Nephron (organoid): ENCODE results near the gene SSBP3.
"Not testable (repeated sequence)": the region's sequence is repeated elsewhere in the genome, so short reads cannot be mapped to it uniquely, and the experiment has no call there.

Source experiments
- H3K27ac Mint-ChIP-seq, 3 experiments: 2 replicates each; pipeline ENCODE4 v1.8.0; 2020; ENCODE audit warnings: mixed read lengths in 3 of 3, mild to moderate bottlenecking in 2 of 3, moderate library complexity in 1 of 3
- H3K27me3 Mint-ChIP-seq: 2 replicates; pipeline ENCODE4 v1.8.0; 2021; ENCODE audit warnings: low read depth, mild to moderate bottlenecking, moderate library complexity, mixed read lengths
- H3K36me3 Mint-ChIP-seq: 2 replicates; pipeline ENCODE4 v1.8.0; 2020; ENCODE audit warnings: low read depth, mixed read lengths
- H3K4me1 Mint-ChIP-seq: 2 replicates; pipeline ENCODE4 v1.8.0; 2020; ENCODE audit warnings: mixed read lengths
- H3K4me3 Mint-ChIP-seq, 3 experiments: 2 replicates each; pipeline ENCODE4 v1.8.0; 2020; ENCODE audit warnings: mild to moderate bottlenecking in 3 of 3, mixed read lengths in 3 of 3, moderate library complexity in 2 of 3
- H3K9me3 Mint-ChIP-seq: 2 replicates; pipeline ENCODE4 v1.8.0; 2020; ENCODE audit warnings: mixed read lengths
- CTCF ChIP-seq, 3 experiments: fragments of 200-600 bp; sonication (generic); IDR thresholded peaks; one replicate each; pipeline ENCODE4 v1.5.0; 2021; ENCODE audit warnings: antibody characterized with exemption in 3 of 3; ENCODE audit not compliant: unreplicated experiment in 3 of 3

Gene SSBP3

DNA sequence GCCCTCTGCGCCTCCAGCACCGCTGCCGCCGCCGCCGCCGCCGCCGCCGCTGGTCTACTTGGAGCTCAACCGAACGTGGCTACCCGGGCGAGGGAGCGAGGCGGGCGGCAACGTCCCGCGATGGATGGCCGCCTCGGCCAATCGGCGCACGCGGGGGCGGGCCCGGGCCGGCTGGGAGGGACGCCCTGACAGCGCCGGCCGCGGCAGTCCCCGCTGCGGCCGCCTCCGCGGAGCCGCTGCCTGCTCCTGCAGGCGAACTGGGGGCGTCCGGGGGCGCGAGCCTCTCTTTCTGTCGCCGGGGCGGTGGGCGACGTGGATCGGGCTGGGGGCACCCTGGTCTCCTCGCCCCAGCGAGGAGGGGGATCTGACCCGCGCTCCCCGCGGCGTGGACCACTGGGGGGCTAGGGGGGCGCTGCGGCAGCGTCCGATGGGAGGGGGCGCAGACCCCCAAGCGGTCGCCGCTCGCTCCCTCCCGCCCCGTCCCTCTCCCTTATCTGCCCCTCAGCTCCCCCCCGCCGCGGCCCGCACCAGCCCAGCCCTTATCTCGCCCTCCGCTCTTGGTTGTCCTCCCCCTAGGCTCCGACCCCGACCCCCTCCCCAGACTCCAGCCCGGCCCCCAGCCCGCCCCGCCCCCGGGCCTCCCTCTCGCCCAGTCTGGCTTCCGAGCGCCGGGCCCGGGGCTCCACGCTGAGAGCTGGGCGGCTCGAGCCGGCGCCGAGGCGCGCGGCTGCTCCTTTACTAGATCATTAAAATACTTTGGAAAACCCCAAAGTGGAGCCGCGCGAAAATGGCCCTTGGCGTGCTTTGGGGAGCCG lies at the start of gene SSBP3:
Gene SSBP3, minus strand, starts transcription at position 56 of the 815 bp plus-strand sequence.
- Mint-ChIP-seq H3K4me1 (peaks cover 65% of the 10 kb centered on the region), H3K27ac (peak within 1 kb of the TSS; percentile 100), H3K4me3 (peak within 1 kb of the TSS; percentile 97 to 99 (median 98)), H3K36me3 (peaks cover 29% of the 10 kb centered on the region), H3K9me3 (no peaks in the 10 kb centered on the region), H3K27me3 (peaks cover 13% of the 10 kb centered on the region)
- peak in 1 of 3 experiments; percentile 14 for TF ChIP-seq CTCF (IDR thresholded peaks at IDR 0.05; ENCODE audit: unreplicated experiment in 3 of 3)

DNA sequence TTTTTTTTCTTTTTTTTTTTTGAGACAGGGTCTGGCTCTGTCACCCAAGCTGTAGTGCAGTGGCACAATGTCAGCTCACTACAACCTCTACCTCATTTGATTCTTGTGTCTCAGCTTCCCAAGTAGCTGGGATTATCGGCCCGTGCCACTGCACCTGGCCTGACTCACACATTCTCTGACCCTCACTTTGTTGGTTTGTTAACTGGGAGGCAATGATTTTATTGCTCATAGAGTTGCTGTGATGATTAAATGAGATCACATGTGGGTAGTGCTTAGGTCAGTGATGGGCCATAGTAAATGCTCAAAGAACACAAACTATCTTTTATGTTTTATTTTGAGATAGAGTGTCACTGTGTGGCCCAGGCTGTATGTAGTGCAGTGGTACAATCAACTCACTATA lies 47.3 kb upstream of the SSBP3 start:
- no peak for TF ChIP-seq CTCF (IDR thresholded peaks at IDR 0.05; ENCODE audit: unreplicated experiment in 3 of 3)
- Mint-ChIP-seq H3K27ac (no peak overlapping the region), H3K27me3 (no peaks in the 10 kb centered on the region), H3K4me1 (peaks cover 12% of the 10 kb centered on the region), H3K9me3 (peaks cover 15% of the 10 kb centered on the region), H3K36me3 (peaks cover 16% of the 10 kb centered on the region), H3K4me3 (no peak overlapping the region)

DNA sequence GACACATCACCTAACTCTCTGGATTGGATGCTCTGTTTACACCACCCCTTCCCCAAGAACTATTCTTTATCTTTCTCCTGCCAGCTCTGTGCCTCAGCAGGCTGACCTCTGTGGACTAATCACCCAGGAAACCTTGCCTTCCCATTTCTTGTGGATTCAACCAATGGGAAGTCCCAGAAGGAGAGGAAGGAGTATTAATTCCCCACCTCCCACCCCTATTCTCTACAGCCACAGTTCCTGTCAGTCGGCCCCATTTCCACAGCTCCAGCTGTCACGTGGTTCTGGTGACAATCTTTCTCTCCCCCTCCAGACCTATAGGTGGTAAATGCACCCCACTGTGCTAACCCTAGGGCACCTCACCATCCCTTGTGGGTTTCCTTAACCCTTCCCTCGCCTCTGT lies 46.8 kb upstream of the SSBP3 start:
- H3K4me3 Mint-ChIP-seq, result no peak overlapping the region
- peaks cover 12% of the 10 kb centered on the region for H3K4me1 Mint-ChIP-seq
- peaks cover 15% of the 10 kb centered on the region for H3K9me3 Mint-ChIP-seq
- peaks cover 16% of the 10 kb centered on the region for H3K36me3 Mint-ChIP-seq
- no peaks in the 10 kb centered on the region for H3K27me3 Mint-ChIP-seq
- TF ChIP-seq CTCF (IDR thresholded peaks at IDR 0.05; ENCODE audit: unreplicated experiment in 3 of 3), result no peak
- no peak overlapping the region for H3K27ac Mint-ChIP-seq

- H3K4me3 Mint-ChIP-seq, result not testable (repeated sequence)
- H3K36me3 Mint-ChIP-seq, result peaks cover 21% of the 10 kb centered on the region
- peaks cover 25% of the 10 kb centered on the region for H3K9me3 Mint-ChIP-seq
Measured at GRCh38 chr1:54449431-54449830, 43.2 kb upstream of the SSBP3 start.

GRCh38 chr1:54448801-54449200 lies 42.6 kb upstream of the SSBP3 start:
- H3K27ac Mint-ChIP-seq, H3K4me1 Mint-ChIP-seq, H3K4me3 Mint-ChIP-seq, H3K27me3 Mint-ChIP-seq: not testable (repeated sequence)
- peaks cover 26% of the 10 kb centered on the region for H3K9me3 Mint-ChIP-seq
- peaks cover 21% of the 10 kb centered on the region for H3K36me3 Mint-ChIP-seq

More at GRCh38 chr1:54449431-54449830, 43.2 kb upstream of the SSBP3 start:
- H3K27ac Mint-ChIP-seq, H3K4me1 Mint-ChIP-seq, H3K27me3 Mint-ChIP-seq: not testable (repeated sequence)

- not testable (repeated sequence) for H3K4me3 Mint-ChIP-seq, H3K27me3 Mint-ChIP-seq, H3K4me1 Mint-ChIP-seq, H3K27ac Mint-ChIP-seq
- Mint-ChIP-seq H3K9me3 (peaks cover 25% of the 10 kb centered on the region), H3K36me3 (peaks cover 15% of the 10 kb centered on the region)
Measured at GRCh38 chr1:54447081-54447480, 40.9 kb upstream of the SSBP3 start.

GRCh38 chr1:54442185-54442584 lies 36.0 kb upstream of the SSBP3 start:
- TF ChIP-seq CTCF (IDR thresholded peaks at IDR 0.05; ENCODE audit: unreplicated experiment in 3 of 3), result no peak
- Mint-ChIP-seq H3K27ac (no peak overlapping the region), H3K4me1 (no peaks in the 10 kb centered on the region), H3K4me3 (no peak overlapping the region), H3K27me3 (peaks cover 4% of the 10 kb centered on the region), H3K36me3 (no peaks in the 10 kb centered on the region), H3K9me3 (peaks cover 8% of the 10 kb centered on the region)
